Panc1 (cell line): ENCODE measurements around the gene PEX10. TPM values are rescaled to one million over a fixed set of nuclear protein-coding genes. Genes with fewer than 3 reads are reported as not detected.

ENCODE experiments used
- ATAC-seq: fragments of 200-7000 bp; cut with Tn5 transposase; 2 replicates; pipeline ENCODE4 v1.9.1; 2020; ENCODE audit warnings: mild to moderate bottlenecking, moderate library complexity
- BruUV-seq: library from RNA; stranded (reverse); fragments of 400-500 nt; replicated peaks from 2 replicates; lab custom pipeline; 2021; lab: Mats Ljungman, UMichigan
- CTCF ChIA-PET: fragments of 300-600 bp; sonication (Branson Sonifier 250); formaldehyde crosslinking; loops from one replicate; lab custom pipeline; 2022; ENCODE audit warnings: antibody characterized with exemption; lab: Charles Lee
- POLR2A ChIA-PET: fragments of 300-600 bp; sonication (Branson Sonifier 250); formaldehyde crosslinking; loops from one replicate; lab custom pipeline; 2022; ENCODE audit warnings: antibody characterized with exemption; lab: Charles Lee
- DNase-seq: peaks from one replicate; pipeline ENCODE4 v3.0.0-alpha.2; 2010; ENCODE audit warnings: low read depth, low spot score
- H3K27ac ChIP-seq: 2 replicates; pipeline ENCODE4 v1.5.1; 2011; ENCODE audit warnings: mild to moderate bottlenecking, low read length, inconsistent platforms
- H3K27me3 ChIP-seq: fragments of 200-500 bp; sonication (Bioruptor generic); 2 replicates; pipeline ENCODE4 v1.6.0; 2014; ENCODE audit warnings: low read length, inconsistent platforms; ENCODE audit not compliant: control insufficient read depth, insufficient read depth
- H3K36me3 ChIP-seq: fragments of 200-500 bp; sonication (Bioruptor generic); 2 replicates; pipeline ENCODE4 v1.5.1; 2014; ENCODE audit warnings: inconsistent platforms, mild to moderate bottlenecking, low read length, moderate library complexity; ENCODE audit not compliant: control insufficient read depth, insufficient read depth
- H3K4me1 ChIP-seq: 2 replicates; pipeline ENCODE4 v1.5.1; 2011; ENCODE audit warnings: inconsistent platforms, mild to moderate bottlenecking, low read length, moderate library complexity; ENCODE audit not compliant: control insufficient read depth, insufficient read depth
- H3K4me3 ChIP-seq, 2 experiments: 2 replicates each; pipeline ENCODE4 v1.5.1; 2011 to 2012; ENCODE audit warnings: low read depth in 2 of 2, low read length in 2 of 2, mild to moderate bottlenecking in 2 of 2, inconsistent platforms in 1 of 2, moderate library complexity in 1 of 2
- H3K9me3 ChIP-seq: fragments of 200-500 bp; sonication (Bioruptor generic); 2 replicates; pipeline ENCODE4 v1.5.1; 2014; ENCODE audit warnings: low read depth, mild to moderate bottlenecking, inconsistent platforms, low read length, moderate library complexity; ENCODE audit not compliant: control insufficient read depth, insufficient read depth
- POLR2AphosphoS5 ChIP-seq: IDR thresholded peaks from 2 replicates; pipeline ENCODE4 v1.6.1; 2012; ENCODE audit warnings: mild to moderate bottlenecking, low read depth, low read length, moderate library complexity
- SIN3A ChIP-seq: IDR thresholded peaks from 2 replicates; pipeline ENCODE4 v1.6.1; 2012; ENCODE audit warnings: low read depth, mild to moderate bottlenecking, low read length, moderate library complexity, borderline replicate concordance; ENCODE audit not compliant: insufficient read depth
- TCF7L2 ChIP-seq: IDR thresholded peaks from 2 replicates; pipeline ENCODE4 v1.6.1; 2011; ENCODE audit warnings: mild to moderate bottlenecking, low read depth, low read length, inconsistent platforms
- in situ Hi-C: cut with HindIII; loops from 2 replicates; pipeline ENCODE4 v1.10.0; 2016; ENCODE audit warnings: low sequenced_read_pairs, low pct_unique_long_range_greater_than_20kb
- intact Hi-C: fragments of 100-400 bp; cut with micrococcal nuclease; formaldehyde crosslinking; loops from one replicate; pipeline ENCODE4 v1.10.0; 2022; ENCODE audit not compliant: unreplicated experiment
- total RNA-seq: library from RNA; stranded (reverse); gene quantifications from one replicate; pipeline ENCODE4 v1.2.1, GENCODE V29; 2021; ENCODE audit not compliant: unreplicated experiment
- TF ChIP-seq, protein P1 (sequence below), 2 experiments: IDR thresholded peaks; 2 replicates each; pipeline ENCODE4 v1.6.1; 2011 to 2012; ENCODE audit warnings: low read depth in 2 of 2, control low read depth in 1 of 2, low read length in 1 of 2, mild to moderate bottlenecking in 1 of 2, moderate library complexity in 1 of 2; ENCODE audit not compliant: insufficient read depth in 1 of 2
- TF ChIP-seq, protein P2 (sequence below): fragments of 450-650 bp; IDR thresholded peaks from 2 replicates; pipeline ENCODE4 v1.5.1; 2017; ENCODE audit warnings: mild to moderate bottlenecking

The PEX10 gene
- total RNA-seq, 1 experiment from 2014 or later, result 49.8 TPM

DNA sequence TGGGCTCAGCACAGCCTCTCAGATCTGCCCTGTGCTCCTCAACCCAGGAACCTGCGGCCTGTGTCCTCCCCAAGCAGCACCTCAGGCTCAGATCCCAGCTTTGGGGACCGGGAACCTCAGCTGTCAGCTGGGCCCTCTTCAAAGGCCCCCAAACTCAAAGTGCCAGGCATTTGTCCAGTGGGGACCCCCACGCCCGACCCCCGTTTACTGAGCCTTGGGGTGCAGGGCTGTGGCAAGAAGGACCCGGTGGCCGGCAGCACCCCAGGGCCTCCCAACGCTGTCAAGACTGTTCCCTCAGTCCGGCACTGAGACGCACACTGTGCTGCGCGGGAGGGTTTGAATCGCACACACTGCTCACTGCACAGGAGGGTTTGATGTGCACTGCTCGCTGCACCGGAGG, 56.0 kb downstream of the PEX10 start:
- DNase-seq, result no peak
- intact Hi-C loops (no loop called here), in situ Hi-C loops (no loop called here)
- TF ChIP-seq, protein P1, sequence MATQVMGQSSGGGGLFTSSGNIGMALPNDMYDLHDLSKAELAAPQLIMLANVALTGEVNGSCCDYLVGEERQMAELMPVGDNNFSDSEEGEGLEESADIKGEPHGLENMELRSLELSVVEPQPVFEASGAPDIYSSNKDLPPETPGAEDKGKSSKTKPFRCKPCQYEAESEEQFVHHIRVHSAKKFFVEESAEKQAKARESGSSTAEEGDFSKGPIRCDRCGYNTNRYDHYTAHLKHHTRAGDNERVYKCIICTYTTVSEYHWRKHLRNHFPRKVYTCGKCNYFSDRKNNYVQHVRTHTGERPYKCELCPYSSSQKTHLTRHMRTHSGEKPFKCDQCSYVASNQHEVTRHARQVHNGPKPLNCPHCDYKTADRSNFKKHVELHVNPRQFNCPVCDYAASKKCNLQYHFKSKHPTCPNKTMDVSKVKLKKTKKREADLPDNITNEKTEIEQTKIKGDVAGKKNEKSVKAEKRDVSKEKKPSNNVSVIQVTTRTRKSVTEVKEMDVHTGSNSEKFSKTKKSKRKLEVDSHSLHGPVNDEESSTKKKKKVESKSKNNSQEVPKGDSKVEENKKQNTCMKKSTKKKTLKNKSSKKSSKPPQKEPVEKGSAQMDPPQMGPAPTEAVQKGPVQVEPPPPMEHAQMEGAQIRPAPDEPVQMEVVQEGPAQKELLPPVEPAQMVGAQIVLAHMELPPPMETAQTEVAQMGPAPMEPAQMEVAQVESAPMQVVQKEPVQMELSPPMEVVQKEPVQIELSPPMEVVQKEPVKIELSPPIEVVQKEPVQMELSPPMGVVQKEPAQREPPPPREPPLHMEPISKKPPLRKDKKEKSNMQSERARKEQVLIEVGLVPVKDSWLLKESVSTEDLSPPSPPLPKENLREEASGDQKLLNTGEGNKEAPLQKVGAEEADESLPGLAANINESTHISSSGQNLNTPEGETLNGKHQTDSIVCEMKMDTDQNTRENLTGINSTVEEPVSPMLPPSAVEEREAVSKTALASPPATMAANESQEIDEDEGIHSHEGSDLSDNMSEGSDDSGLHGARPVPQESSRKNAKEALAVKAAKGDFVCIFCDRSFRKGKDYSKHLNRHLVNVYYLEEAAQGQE (IDR thresholded peaks at IDR 0.05; ENCODE audit: insufficient read depth in 1 of 2, low read depth in 2 of 2, low read length in 1 of 2), result no peak
- no peak for TF ChIP-seq POLR2AphosphoS5
- TF ChIP-seq TCF7L2, result no peak
- TF ChIP-seq, protein P2, sequence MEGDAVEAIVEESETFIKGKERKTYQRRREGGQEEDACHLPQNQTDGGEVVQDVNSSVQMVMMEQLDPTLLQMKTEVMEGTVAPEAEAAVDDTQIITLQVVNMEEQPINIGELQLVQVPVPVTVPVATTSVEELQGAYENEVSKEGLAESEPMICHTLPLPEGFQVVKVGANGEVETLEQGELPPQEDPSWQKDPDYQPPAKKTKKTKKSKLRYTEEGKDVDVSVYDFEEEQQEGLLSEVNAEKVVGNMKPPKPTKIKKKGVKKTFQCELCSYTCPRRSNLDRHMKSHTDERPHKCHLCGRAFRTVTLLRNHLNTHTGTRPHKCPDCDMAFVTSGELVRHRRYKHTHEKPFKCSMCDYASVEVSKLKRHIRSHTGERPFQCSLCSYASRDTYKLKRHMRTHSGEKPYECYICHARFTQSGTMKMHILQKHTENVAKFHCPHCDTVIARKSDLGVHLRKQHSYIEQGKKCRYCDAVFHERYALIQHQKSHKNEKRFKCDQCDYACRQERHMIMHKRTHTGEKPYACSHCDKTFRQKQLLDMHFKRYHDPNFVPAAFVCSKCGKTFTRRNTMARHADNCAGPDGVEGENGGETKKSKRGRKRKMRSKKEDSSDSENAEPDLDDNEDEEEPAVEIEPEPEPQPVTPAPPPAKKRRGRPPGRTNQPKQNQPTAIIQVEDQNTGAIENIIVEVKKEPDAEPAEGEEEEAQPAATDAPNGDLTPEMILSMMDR, result no peak
- no peak for TF ChIP-seq SIN3A
- ChIA-PET POLR2A (no interaction called here), CTCF (no interaction called here)
- no TSS peak for BruUV-seq
- Histone ChIP-seq H3K36me3 (no peaks in the 10 kb centered on the region), H3K27ac (no peak overlapping the region), H3K4me1 (no peaks in the 10 kb centered on the region; the same call in 1 of the 2 replicates), H3K9me3 (no peaks in the 10 kb centered on the region), H3K4me3 (no peak overlapping the region), H3K27me3 (no peaks in the 10 kb centered on the region)
- ATAC-seq, result no peak

DNA sequence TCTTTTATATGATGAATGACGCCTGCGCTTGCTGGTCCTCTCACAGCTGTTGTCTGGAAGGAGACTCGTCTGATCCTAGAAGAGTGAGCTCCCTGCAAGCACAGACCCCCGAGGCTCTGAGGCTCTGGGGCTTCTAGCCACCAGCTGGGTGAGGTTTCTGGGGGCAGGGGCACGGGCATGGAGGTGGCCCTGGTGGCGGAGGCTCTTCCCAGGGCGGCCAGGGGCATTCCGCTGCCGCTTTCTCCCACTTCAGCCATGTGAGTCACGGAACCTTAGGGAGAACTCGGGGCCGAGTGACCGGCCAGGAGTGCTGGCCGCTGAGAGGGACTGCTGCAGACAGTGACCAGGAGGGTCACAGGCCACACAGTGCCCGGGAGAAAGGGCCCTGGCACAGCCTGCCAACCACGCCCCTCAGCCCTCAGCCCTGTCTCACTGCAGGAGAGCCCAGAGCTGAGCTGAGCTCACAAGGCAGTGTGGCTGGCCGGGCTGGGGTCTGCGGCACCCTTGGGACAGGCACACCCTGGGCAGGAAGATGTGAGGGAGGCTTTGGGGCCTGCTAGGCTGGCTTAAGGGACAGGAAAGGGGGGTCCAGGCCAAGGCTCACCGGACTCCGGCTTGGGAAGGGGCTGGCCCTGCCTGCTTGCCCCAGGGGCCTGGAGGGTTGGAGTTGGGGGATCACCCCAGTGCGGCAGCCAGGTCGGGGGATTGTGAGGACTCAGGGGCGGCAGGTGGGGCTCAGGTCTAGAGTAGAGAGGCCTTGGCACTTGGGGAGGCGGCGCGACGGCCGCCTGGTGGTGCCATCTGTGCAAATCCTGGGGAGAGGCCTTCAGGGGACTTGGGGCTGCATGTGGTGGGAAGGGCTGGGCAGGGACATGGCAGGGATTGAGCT, 56.7 kb downstream of the PEX10 start:
- POLR2A ChIA-PET, result no interaction called here
- Histone ChIP-seq H3K9me3 (no peaks in the 10 kb centered on the region), H3K4me3 (no peak overlapping the region), H3K27ac (no peak overlapping the region), H3K36me3 (no peaks in the 10 kb centered on the region), H3K4me1 (no peaks in the 10 kb centered on the region; the same call in 1 of the 2 replicates), H3K27me3 (no peaks in the 10 kb centered on the region)
- ATAC-seq (no peak), DNase-seq (no peak)
- in situ Hi-C loops, result no loop called here
- intact Hi-C loops, result no loop called here
- no peak for TF ChIP-seq TCF7L2
- TF ChIP-seq, protein P2, result no peak
- TF ChIP-seq, protein P1 (IDR thresholded peaks at IDR 0.05; ENCODE audit: insufficient read depth in 1 of 2, low read depth in 2 of 2, low read length in 1 of 2), result no peak
- TF ChIP-seq POLR2AphosphoS5, result no peak
- no peak for TF ChIP-seq SIN3A
- no TSS peak for BruUV-seq
- CTCF ChIA-PET, result no interaction called here
